GM20431 (cell line): ENCODE results near the gene SCGB1A1.

Experiments
- in situ Hi-C: fragments of 300-500 bp; cut with MseI, MboI; formaldehyde crosslinking; loops from one replicate; pipeline ENCODE4 v1.15.0; 2020; ENCODE audit warnings: low sequenced_read_pairs; ENCODE audit not compliant: unreplicated experiment

Gene SCGB1A1

DNA sequence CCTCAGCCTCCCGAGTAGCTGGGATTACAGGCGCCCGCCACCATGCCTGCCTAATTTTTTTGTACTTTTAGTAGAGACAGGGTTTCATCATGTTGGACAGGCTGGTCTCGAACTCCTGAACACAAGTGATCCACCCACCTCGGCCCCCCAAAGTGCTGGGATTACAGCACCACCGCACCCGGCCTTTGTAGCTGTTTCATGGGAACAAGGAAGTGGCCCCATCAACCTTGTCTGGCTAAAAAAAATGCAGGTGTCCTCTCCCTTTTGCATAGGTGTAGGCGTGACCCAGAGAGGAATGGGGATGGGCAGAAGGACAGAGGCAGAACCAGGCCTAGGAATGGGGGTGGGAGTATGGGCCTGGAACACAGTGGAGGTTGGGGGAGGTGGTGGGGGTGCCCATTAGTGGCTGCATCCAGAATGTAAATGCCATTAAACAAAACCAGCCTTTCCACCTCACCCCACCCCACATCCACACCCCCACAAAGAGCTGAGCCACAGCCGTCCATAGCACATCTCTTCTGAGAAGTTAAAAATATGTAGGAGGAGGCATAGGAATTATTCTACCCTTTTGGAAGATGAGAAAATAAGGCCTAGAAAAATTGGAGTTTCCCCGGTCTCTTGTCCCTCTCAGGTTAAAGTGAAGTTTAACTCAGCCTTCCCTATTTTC lies 22.8 kb upstream of the SCGB1A1 start:
- in situ Hi-C loops = loop anchor here (10.0 kb wide), 1 partner anchor 299 kb away; no protein-coding TSS in a partner anchor

DNA sequence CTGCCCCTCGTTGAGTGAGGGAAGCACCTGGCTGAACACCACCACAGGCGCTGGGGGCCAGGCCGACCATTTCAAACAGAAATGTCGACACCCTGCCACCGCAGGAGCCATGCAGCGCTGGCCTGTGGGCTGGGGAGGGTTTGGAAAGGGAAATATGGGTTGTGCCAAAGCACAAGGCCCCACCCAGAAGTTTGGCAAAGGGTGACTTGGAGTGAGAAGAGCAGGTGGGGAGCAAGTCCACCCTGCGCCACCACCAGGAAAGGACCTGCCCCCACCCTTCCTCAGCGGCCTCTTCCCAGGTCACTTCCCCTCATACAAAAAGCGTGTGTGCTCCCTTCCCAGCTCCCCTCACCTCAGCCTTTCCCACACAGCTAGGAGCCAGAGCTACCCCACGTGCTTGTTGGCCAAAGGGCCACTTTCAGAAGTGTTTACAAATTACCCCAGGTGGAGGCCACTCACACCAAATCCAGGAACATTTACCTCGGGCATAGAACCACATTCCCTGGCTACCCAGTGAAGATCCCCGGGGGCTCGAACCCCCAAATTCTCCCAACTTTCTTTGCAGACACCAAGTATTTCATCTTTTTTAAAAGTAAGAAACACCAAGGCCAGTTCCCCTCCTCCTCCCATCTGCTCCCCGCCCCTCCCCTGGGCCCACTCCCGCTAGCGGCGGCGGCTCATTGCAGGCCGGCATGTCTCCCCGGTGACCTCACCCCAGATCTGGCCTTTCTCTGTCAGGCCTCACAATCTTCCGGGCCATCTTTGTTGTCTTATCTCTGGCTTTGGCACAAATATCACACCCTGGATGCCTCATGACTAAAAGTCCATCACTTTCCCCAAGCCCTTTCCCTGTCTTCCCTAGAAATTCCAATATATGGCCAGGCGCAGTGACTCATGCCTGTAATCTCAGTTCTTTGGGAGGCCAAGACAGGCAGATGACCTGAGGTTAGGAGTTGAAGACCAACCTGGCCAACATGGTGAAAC lies 20.5 kb upstream of the SCGB1A1 start:
- in situ Hi-C loops = loop anchor here (10.0 kb wide), 1 partner anchor 296 kb away; no protein-coding TSS in a partner anchor

DNA sequence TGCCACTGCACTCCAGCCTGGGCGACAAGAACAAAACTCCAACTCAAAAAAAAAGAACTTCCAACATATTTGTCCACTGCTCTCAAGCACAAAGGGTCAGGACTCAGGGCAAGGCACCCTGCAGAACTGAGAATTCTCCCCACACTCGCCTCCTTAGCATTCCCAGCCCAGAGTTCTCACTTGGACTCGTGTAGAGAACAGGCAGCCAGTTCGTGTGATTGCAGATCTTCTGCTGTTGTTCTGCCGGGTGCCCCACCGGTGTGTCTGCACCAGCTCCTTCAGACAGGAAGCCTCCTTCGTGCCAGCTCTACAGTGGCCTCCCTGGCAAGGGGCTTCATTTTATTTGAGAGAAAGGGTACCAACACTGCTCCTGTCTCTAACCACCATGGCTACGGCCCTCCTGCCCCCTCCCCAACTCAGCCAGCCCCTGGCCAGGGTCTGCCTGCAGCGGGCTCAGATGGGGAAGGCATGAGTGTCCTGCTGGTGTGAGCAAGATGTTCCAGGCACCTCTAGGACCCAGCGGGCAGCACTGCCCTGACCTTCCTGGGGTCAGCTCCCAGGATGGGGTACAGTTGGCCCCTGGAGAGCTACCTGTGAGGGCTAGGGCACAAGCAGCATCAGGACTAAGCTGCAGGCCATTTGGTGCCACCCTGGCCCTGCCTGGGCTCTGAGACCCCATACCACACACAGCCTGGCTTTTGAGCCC lies 19.5 kb upstream of the SCGB1A1 start:
- in situ Hi-C loops = loop anchor here (10.0 kb wide), 1 partner anchor 295 kb away; no protein-coding TSS in a partner anchor

DNA sequence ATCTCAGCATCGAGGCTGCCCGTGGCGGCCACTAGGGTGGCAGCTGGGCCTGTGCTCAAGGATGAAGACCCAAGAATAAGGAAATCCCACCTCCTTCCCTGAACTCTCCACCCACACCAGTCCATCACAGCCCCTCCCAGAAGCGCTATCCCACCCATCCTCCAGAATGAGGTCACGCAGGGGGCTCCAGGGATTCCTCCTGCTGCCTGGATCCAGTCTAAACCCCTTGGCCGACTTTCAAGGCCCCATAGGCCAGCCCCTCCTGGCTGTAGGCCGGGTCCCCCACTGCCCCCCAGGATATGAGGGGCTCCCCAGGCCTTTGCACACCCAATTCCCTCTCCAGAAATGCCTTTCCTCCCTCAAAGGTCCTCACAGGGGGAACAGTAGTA lies 19.0 kb upstream of the SCGB1A1 start:
- in situ Hi-C loops = loop anchor here (10.0 kb wide), 1 partner anchor 295 kb away; no protein-coding TSS in a partner anchor

DNA sequence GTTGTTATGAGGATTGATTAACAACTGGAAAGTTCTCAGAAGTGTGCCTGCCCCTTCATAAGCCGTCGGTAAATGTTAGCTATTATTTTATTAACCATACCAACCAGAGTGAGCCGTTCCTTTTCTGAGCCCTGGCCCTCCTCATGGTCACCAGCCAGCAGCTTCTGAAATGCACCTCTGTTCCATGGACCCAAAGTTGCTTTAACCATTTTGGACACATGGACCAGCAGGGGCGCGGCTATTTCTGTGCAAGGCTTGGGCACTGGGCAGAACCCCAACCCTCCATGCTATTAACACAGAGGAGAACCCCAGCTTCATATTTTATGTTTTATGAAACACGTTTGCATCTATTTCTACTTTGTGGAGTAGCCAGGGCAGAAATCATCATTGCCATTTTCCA lies 18.6 kb upstream of the SCGB1A1 start:
- in situ Hi-C loops = no loop called here

DNA sequence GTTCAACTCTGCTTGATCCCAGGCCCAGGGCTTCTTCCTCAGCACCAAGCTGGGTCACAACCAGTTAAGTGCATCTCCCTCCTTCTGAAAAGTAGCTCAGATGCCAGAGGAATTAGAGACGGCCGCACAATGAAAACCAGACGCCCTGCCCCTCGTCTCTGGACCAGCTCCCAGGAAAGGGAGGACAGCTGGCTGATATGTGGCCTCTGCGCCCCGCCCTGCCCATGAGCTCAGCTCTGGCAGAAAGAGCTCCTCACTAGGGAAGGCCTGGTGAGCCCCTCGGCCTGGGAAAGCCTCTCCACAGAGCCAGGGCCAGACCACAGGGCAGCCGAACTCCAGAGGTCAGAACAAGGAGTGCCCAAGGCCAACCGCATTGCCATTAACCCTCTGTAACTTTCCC lies 18.1 kb upstream of the SCGB1A1 start:
- in situ Hi-C loops = no loop called here

DNA sequence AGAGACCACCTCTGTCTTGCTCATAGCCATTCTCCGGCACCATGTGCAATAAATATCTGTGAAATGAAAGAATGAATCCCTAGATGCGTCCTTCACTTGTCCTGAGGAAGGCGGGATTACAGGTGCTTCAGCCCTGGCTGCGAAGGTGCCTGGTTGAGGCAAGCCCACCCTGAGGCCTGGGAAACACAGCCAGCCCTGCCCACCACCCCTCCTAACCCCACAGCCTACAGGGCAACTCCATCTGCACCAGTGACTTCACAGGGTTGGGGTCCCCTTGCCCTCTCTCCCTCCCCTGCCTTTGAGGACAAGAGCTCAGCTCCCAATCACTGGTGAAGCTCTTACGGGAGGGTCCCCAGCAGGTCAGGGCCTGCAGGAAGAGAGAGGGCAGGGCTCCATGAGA lies 17.5 kb upstream of the SCGB1A1 start:
- in situ Hi-C loops = no loop called here

DNA sequence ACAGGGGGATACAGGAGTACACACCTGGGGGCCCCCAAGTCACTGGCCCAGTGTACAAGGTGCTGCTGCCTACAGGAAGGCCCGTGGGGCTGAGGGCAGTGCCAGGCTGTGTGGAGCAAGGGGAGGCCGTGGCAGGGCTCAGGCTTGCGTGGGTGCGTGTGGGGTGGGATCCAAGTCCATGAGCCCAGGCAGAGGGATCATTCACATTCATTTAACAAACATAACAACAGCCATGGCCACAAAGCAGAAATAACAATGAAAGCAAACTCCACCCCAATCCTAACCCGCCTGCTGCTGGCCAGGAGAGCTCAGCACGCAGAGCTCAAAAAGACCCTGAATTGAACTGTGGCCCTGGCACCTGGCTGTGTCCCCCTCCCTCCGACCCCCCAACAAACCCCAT lies 17.0 kb upstream of the SCGB1A1 start:
- in situ Hi-C loops = no loop called here

DNA sequence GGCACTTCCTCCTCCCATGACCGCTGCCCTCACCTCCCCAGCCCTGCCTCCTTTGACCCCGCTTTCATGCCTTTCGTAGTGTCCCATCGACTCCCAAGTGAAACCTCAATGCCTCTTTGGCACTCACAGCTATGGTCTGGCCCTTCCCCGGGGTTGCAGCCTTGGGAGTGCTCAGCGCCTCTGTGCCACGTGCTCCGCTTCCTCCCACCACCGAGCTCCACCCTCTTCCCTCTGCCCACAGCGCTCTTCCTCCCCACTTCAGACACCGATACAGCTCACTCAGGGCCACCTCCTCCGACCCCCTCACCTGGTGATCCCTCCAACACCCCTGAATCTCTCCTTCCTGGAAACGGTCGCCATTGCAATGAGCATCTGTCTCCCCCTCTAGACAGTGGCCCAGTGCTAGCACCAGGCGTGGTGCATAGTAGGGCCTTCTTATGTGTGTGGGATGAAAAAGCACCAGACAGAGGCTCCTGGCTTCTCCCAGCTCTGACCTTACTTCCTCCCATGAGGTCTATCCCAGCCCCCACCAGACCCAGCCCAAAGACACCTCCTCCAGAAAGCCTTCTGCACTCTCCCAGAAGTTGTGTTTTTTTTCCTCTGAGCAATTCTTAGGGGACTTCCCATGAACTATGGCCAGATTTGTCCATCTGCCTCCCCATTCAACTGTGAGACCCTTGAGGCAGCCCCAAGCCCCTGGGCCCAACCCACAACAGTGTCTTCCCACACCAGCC lies 16.4 kb upstream of the SCGB1A1 start:
- in situ Hi-C loops = no loop called here

DNA sequence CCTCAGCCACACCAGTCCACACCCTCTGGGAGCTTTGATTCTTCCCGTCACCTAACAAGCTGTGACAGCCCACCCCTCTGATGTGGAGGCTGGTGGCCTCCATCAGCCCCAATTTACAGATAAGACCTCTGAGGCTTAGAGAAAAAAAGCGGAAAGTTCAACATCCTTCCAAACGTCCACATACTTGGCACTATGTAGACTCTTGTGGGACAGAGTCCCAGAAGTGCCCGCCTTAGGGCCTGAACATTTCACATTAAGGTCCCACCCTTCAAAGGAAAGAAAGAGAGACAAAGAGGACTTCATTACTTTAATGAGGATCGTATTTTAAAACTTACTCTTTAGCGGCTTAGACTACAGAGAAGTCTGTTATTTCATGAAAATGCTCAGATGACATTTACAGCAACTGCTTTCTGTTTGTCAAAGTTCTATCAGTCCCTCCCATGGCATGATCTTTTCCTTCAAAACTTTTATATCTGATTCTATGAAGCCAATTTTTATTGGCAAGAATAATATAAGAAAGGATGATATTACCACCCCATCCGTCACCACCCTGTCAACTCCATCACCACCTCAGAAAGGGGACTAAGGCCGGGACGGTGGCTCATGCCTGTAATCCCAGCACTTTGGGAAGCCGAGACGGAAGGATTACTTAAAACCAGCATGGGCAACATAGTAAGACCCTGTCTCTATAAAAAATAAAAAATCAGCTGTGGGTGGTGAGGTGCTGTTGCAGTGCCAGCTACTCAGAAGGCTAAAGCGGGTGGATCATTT lies 15.7 kb upstream of the SCGB1A1 start:
- in situ Hi-C loops = no loop called here

DNA sequence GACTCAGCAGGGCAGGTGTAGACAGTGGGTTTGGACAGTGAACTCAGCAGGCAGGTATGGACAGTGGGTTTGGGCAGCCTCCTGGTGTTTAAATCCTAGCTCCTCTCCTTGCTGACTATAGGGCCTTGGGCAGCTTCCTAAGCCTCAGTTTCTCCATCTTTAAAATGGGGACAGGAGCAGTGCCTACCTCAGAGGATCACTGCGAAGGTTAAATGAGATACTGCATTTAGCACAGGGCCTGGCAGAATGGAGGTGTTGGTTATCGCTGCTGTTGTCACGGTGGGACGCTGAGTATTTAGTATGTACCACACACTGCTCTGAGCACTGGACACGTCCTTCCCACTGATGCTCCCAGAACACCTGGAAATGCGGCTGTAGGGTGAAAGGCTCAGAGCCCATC lies 14.4 kb upstream of the SCGB1A1 start:
- in situ Hi-C loops = no loop called here

DNA sequence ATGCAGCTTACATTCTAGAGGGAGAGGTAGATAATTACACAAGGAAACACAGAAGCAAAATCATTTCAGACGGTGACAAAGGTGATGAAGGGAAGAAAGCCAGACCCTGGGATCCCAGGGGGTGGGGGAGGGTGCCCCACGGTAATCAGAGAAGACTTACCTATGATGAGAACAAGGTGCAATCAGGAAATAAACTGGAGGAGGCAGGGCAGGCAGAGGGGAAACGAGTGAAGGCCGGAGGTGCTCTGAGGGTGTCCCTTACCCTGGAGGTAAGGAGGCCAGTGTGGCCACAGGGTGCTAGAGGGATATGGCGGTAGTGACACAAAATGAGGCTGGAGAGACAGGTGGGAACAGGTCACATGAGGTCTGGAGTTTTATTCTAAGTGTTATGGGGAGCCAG lies 13.9 kb upstream of the SCGB1A1 start:
- in situ Hi-C loops = no loop called here

DNA sequence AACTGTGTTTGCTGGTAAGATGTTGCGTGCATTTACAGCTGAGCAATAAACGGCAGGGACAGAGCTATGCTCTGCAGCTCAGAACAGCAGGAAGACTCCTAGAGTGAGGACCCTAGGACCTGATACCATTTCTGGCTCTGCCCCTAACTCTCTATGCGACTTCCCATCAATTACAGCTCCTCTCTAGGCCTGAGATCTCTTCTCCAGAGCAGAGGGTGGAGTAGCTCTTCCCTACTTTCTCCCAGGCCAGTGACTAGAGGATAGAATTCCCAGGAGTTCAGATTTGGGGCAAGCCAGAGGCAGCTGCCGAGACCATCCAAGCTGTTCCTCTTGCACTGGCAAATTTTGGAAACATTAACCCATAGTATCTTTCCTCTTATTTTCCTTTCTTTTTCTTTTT lies 12.8 kb upstream of the SCGB1A1 start:
- in situ Hi-C loops = no loop called here

DNA sequence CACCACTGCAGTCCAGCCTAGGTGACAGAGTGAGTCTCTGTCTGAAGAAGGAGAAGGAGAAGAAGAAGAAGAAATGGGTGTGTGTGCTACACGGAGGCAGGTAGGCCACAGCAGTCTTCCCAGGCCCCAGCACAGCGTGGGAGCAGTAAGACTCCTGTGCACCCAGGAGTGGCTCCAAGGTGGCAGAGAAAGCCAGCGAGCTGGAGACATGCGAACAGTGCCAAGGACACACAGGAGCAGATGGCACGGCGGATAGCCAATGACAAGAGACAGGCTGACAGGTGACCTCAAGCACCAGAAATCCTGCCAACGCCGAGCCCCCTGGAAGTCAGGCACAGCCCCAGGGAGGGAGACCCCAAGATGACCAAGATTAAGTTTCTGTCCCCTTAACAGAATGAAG lies 9.0 kb upstream of the SCGB1A1 start:
- in situ Hi-C loops = no loop called here

DNA sequence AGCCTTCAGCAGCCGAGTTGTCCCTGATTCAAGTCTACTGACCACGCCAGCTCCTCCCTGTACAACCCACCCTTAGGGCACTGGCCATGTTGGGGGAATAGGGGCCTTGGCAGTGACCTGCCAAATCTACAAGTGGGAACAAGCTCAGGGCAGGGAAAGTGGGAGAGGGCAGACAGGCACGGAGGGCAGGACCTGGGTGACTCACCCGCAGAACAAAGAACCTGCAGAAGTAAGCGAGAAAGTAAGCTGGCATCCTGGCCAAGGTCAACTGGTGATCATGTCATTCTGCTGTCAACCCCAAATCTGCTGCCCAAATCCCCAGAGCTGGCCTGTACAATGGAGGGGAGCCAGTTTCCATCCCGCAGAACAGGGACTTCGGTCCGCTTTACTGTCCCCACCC lies 7.9 kb upstream of the SCGB1A1 start:
- in situ Hi-C loops = no loop called here

DNA sequence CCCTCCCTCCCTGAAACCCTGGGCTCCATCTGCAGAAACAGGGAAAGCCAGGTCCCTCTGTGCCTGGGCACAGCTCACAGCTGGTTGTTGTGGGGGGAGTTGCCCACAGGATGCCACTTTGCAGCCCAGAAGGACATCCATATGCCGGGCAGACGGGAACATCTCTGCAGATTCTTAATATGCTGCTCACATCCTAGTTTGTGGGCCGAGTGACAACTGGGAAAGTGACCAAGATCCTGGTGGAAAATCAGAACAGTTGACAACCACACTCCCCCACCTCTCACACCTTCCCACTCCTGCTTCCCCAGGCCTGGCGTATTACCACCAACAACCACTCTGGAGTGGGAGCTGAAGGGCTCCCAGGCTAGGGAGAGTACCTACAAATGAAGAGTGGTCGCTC lies 7.3 kb upstream of the SCGB1A1 start:
- in situ Hi-C loops = no loop called here

DNA sequence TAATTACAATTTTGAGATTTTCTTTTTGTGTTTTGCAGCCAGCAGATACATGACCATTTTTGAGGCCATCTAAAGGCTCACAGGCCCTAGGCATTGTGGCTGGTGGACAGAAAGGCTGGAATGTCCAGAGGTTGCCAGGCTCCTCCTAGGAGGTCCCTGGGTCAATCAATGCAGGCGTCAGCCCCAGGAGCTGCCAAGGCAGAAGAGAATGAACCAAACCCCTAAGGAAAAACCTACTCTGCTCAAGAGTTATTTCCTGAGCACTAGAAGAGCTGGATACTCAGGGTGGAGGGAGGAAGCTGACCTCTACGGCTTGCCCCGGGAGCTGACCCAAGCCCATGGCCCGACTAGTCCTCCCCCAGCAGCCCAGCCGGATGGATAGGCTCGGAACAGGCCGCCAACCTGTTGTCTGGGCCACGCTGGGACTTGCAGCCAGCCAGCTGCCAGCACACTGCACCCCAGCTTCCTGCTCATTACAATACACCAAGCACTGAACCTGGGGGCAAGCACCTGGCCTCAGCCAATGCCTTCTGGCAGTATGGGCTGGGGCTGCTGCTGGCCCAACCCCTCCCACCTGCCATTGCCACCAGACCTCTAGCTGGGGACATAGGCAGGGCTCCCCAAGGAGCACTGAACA lies 5.7 kb upstream of the SCGB1A1 start:
- in situ Hi-C loops = no loop called here

DNA sequence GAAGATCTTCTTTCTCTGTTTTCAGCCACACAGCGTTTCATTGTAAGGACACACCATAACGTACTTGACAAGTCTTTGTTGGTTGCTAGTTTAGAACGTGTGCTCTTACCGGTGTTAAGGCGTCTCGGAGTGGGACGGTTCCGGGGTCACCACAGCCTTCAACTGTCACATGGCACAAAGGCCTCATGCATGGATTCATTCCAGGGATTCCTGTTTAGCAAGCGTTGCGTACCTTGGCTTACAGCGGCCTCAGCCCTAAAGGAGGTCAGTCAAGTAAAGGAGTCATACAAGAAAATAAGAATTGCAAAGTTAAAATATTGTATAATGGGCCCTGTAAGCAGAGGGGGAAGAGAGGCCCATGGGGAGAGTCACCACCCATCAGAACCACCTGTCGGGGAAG lies 2.2 kb upstream of the SCGB1A1 start:
- in situ Hi-C loops = no loop called here

DNA sequence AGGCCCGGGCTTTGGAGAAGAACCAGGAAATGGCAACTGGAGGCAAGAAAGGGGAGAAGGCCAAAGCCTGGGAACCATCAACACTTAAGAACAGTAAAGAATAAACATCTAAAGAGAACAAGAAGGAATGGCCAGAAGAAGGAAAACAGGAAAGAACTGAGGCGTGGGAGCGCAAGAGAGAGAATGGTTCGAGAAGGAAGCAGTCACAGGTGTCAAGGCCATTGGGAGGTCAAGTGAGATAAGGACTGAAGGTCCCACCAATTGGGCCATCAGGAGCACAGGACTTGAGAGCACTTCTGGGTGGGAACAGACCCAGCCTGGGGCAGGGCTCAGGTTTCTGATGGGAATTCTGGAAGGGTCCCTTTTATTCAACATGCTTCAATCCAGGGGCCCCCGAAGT lies 697 bp upstream of the SCGB1A1 start:
- in situ Hi-C loops = no loop called here
